Measurements from ENCODE around the gene CTBP1. TPM values are rescaled to one million over a fixed set of nuclear protein-coding genes. Genes with fewer than 3 reads are reported as not detected.

Gene CTBP1
- total RNA-seq, 1 donor from 2014 or later = 143 TPM

DNA sequence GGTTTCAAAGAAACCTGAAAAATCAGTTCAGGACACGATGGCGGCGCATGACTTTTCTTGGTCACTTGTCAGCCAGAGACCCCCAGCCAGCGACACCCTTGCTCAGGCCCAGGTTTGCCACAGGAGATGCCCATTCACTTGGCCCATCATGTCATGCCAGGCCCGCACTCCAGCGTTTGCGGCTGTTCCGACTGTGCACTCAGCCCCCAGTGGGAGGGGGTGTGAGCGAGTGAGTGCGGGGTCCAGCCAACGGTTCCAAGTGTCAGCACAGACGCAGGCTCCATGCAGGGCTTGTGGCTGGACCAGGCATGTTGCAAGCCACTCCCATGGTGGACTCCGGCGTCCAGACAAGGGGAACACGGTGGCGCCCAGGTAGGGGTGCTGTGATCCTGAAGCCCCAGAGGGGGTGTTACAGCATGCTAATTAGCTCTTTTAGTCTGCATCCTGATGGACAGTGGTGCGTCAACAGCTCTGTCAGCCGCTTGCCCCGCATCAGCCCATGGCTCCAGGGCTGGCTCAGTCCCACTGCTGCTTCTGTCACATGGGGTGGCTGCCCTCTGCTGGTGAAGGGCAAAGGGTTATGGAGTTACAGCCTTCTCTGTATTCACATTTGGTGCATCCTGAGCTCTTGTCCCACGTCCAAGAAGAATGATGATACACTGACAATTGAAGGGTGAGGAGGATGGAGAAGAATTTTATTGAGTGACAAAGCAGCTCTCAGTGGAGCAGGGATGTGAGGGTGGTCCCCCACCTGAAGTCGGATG is 37.0 kb upstream of the CTBP1 start:
- peak; percentile 53 for DNase-seq (ENCODE audit: low spot score)

GRCh38 chr4:1285151-1285789 is 36.3 kb upstream of the CTBP1 start:
- intact Hi-C loops (cut with DNase I) = no loop called here
- no peak for ATAC-seq
- DNase-seq (ENCODE audit: low spot score) = peak; percentile 49

More for the DNA sequence above, 37.0 kb upstream of the CTBP1 start:
- no peak for ATAC-seq
- intact Hi-C loops (cut with DNase I) = no loop called here

DNA sequence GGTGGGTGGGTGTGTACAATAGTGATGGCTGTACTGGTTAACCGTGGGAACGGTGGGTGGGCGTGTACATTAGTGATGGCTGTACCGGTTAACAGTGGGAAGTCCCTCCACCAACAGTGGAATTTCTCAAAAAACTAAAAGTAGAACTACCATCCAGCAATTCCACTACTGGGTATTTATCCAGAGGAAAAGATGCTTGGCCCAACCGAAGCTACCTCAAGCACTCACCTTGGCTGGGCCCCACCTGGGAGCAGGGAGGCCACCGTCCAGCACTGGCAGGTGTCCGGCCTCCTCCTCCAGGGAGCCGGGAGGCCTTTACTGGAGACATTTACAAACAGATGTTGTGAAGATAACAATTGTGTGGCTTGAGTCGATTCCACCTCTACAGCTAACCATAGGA is 34.8 kb upstream of the CTBP1 start:
- intact Hi-C loops (cut with DNase I) = no loop called here

DNA sequence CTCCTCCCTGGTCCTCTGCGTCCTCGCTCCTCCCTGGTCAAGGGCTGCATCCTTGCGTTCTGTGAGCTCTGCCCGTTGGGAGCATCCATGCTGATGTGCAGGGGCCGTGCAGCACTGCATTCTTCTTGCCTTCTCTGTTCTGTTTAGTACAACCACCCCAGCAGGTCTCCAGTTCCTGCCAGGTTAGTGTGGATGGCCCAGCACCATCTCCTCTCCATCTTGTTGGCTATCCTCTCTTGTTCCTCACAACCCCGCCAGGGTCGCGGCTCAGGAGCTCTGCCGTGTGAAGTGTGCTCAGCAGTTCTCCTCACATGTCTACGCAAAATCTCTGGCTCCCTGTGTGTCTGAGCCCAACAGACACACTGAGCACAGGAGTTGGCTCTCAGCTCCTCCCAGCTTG is 30.3 kb upstream of the CTBP1 start:
- intact Hi-C loops (cut with DNase I) = no loop called here
- ATAC-seq (no peak), DNase-seq (ENCODE audit: low spot score) (no peak)

More for the DNA sequence above, 34.8 kb upstream of the CTBP1 start:
- DNase-seq (ENCODE audit: low spot score) = peak; percentile 30
- ATAC-seq = no peak

DNA sequence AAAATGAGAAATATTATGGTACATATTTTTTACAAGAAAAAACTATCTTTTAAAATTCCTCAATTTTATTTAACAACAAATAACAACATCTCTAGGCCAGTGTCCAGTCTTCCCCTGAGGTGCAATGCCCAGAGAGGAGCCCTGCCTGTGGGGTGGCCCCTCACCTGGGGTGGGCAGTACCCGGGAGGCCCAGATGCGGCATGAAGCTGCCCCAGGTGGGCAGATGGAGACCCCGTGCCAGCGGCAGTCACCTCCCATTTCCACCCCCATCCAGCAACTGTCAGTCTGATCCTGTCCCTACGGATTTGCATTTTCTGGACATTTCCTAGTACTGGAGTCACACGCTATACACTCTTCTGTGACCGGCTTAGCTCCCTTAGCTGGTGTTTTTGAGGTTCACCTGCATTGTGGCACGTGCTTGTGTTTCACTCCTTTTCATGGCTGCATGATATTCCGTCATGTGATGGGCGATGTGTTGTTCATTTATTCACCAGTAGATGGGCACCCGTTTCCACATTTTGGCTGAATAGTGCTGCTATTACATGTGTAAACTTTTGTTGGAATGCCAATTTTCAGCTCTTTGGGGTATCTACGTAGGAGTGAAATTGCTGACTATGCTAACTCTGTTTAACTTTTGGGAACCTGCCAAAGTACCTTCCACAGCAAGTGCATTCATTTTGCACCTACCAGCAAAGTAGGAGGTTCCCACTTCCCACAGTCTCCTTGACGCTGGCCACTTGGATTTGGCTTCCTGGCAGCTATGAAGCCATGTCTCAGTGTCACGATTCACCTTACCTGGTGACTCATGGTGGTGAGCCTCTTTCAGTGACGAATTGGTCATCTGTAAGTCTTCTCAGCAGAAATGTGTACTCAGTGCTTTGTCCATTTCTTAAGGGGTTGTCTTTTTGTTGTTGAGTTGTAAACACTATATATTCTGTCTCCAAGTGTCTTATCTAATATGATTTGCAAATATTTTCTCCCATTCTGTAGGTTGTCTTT is 29.0 kb upstream of the CTBP1 start:
- ATAC-seq (no peak), DNase-seq (ENCODE audit: low spot score) (no peak)
- intact Hi-C loops (cut with DNase I) = no loop called here

GRCh38 chr4:1276984-1277383 is 28.1 kb upstream of the CTBP1 start:
- DNase-seq (ENCODE audit: low spot score) (no peak), ATAC-seq (no peak)
- intact Hi-C loops (cut with DNase I) = no loop called here

GRCh38 chr4:1274871-1275270 is 25.9 kb upstream of the CTBP1 start:
- DNase-seq (ENCODE audit: low spot score) (no peak), ATAC-seq (no peak)
- intact Hi-C loops (cut with DNase I) = no loop called here

DNA sequence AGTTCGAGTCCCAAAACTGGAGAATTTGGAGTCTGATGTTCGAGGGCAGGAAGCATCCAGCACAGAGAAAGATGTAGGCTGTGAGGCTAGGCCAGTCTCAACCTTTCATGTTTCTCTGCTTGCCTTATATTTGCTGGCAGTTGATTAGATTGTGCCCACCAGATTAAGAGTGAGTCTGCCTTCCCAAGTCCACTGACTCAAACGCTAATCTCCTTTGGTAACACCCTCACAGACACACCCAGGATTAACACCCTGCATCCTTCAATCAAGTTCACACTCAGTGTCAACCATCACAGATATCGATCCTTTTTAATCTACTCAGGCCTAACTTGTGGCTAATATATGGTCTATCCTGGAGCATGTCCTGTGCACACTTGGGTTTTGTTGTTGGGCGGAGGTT is 22.8 kb upstream of the CTBP1 start:
- ATAC-seq (no peak), DNase-seq (ENCODE audit: low spot score) (no peak)
- intact Hi-C loops (cut with DNase I) = no loop called here

- ATAC-seq = no peak
- no peak for DNase-seq (ENCODE audit: low spot score)
- intact Hi-C loops (cut with DNase I) = no loop called here
Observed at GRCh38 chr4:1269209-1269608, 20.3 kb upstream of the CTBP1 start.

- intact Hi-C loops (cut with DNase I) = no loop called here
- DNase-seq (ENCODE audit: low spot score) = no peak
- ATAC-seq = no peak
Observed at GRCh38 chr4:1266881-1267763, 18.2 kb upstream of the CTBP1 start.

DNA sequence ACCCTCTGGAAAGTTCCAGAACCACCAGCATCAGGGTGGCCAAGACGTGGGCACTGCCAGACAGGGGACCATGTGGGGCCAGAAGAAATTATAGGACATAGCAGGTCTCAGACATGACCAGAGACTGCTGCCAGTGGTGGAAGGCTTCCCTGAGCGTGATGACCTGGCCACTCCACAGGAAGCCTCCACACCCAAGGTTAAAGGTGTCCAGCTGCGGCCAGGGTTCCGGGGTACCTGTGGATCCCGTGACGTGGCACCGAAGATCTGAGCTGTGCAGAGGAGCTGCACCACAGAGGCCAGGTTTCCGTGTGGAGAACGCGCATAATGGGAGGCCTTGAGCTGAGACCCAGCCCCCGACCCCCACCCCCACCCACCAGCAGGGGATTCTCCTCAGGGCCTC is 16.4 kb upstream of the CTBP1 start:
- DNase-seq (ENCODE audit: low spot score) (no peak), ATAC-seq (no peak)
- intact Hi-C loops (cut with DNase I) = no loop called here

DNA sequence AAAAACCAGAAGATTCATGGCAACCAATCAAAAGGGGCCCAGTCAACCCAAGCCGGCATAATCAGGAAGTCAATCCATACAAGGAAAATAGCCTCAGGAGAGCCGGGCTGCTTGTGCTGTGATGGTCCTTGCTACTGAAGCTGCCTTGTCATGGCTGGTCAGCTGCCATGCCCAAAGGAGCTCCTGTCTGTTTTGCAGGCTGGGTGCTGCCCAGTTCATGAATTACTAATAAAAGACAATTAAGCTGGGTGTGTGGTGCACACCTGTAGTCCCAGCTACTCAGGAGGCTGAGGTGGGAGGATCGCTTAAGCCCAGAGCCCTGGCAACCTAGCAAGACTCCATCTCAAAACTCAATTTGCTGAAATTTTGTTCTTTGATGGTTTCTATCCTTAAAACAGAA is 16.0 kb upstream of the CTBP1 start:
- intact Hi-C loops (cut with DNase I) = no loop called here
- ATAC-seq (no peak), DNase-seq (ENCODE audit: low spot score) (no peak)

DNA sequence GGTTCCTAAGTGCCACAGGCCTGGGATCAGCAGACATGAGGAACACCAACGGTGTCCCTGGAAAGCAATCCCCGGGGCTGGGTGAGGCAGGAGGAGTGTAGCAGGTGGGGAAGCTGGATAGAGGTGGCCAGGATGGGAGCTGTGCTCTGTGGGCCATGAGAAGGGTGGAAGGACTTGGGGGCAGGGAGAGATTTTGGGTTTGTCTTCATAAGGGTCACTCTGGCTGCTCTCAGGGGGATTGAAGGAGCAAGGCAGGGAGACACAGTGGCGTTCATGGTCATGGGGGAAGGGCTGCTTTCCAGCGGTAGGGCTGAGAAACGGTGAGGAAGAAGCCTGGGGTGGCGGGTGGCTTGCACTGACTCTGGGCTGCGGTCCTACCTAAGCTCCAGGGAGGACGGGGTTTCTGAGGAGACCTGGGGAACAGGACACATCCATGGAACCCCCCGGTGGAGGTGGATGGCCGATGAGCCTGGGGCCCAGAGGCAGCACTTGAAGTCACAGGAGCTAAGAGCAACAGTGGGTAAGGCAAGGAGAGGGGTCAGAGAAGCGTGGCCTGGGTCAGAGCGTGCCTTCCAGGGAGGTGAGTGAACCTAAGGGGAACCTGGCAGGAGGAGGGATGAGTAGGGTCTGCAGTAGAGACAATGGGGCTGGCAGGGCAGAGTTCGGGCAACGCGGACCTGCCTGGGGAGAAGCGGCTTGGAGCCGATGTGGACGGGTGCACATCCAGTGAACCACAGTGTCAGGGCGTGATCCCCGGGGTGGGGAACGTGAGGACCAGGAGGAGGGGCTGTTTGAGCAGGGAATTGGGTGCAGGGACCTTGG is 12.4 kb upstream of the CTBP1 start:
- intact Hi-C loops (cut with DNase I) = no loop called here
- ATAC-seq = no peak
- DNase-seq (ENCODE audit: low spot score) = no peak

DNA sequence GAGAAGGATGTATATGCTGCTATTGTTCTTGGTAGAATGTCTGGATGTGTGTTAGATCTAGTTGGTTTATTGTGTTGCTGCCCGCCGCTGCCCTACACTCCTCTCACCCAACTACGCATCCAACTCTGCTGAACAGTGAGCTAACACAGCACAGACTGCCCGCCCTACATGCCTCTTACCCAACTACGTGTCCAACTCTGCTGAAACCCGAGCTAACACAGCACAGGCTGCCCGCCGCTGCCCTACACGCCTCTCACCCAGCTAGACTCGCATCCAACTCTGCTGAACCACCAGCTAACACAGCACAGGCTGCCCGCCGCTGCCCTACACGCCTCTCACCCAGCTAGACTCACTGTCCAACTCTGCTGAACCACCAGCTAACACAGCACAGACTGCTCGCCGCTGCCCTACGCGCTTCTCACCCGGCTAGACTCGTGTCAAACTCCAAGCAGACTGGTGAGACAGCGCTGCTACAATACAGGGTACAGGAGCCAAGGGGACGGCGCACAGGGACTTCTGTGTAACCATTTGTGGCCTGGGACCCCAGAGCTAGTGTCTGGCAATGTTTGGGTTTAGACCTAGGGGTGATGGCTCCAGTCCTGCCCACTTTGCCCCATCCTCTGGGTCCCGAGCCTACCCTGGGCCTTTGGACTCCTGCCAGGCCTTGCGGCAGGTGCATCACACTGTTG is 11.6 kb upstream of the CTBP1 start:
- intact Hi-C loops (cut with DNase I) = no loop called here
- DNase-seq (ENCODE audit: low spot score) (no peak), ATAC-seq (no peak)

- intact Hi-C loops (cut with DNase I) = no loop called here
- DNase-seq (ENCODE audit: low spot score) = no peak
- ATAC-seq = no peak
Observed at GRCh38 chr4:1259966-1260365, 11.0 kb upstream of the CTBP1 start.

- intact Hi-C loops (cut with DNase I) = no loop called here
- DNase-seq (ENCODE audit: low spot score) (no peak), ATAC-seq (no peak)
Observed at GRCh38 chr4:1258457-1258856, 9.5 kb upstream of the CTBP1 start.

DNA sequence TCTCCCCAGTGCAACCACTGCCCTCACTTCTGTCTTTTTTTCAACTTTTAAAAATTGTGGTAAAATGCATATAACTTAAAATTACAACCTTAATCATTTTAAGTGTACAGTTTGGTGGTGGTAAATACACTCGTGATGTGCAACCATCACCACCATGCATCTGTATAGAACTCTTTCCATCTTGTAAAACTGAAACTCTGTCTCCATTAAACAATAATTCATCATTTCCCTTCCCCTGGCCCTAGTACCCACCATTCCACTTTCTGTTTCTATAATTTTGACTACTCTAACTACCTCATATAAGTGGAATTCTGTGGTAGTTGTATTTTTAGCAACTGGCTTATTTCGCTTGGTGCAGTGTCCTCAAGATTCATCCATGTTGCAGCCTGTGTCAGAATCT is 6.8 kb upstream of the CTBP1 start:
- ATAC-seq (no peak), DNase-seq (ENCODE audit: low spot score) (no peak)
- intact Hi-C loops (cut with DNase I) = no loop called here
